Stimulated activated CD4-positive, alpha-beta T cell treated with anti-CD3 and anti-CD28 coated beads, Interleukin-4, amount 100 ng/mL, for 4 hours (primary cell): ENCODE results near the gene RRAS2.
"Not testable (repeated sequence)": the region's sequence is repeated elsewhere in the genome, so short reads cannot be mapped to it uniquely, and the experiment has no call there.

Source experiments
- DNase-seq, 2 experiments: peaks; one replicate each; pipeline ENCODE4 v3.0.0-alpha.2; 2020

Gene RRAS2

DNA sequence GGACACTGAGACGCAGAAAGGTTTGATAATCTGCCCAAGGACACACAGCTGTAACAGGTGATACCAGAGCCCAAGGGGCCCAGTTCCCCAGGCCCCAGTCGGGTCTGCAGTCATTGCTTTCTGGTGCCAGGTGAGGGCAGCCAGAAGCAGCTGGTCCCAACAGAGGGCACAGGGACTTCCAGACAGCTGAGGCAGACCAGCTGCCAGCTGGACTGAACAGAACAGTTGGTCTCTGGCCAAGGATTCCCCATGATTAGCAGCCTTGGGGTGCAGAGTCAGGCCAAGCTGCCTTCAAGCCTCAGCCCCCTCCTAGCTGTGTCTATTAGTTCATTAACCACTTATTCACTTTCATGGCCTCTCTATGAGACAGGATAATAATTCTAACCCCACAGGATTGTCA is 105.6 kb downstream of the RRAS2 start:
- no peak for DNase-seq

- not testable (repeated sequence) for DNase-seq
Observed at GRCh38 chr11:14252501-14252900, 106.5 kb downstream of the RRAS2 start.

- DNase-seq: no peak
Observed at GRCh38 chr11:14251754-14252153, 107.2 kb downstream of the RRAS2 start.

GRCh38 chr11:14249121-14249963 is 109.6 kb downstream of the RRAS2 start:
- DNase-seq: peak; percentile 47 to 63

GRCh38 chr11:14248580-14248981 is 110.4 kb downstream of the RRAS2 start:
- DNase-seq: no peak

DNA sequence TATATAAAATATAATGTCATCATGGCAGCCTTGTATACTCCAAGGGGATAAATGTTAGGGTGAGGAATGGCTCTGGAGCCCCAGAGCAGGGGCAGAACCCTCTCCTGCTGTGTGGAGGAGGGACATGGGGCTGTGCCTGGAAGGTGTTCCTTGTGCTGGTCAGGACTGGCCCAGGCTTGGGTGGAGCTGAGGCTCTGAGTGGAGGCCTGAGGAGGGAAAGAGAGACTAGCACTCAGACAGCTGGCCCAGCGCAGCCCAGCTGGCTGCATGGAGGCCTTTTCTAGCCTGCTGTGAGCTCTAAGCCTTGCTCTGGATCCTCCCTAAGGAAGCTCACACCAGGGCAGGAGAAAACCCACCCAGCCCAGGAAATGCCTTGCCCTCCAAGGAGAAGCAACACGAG is 113.5 kb downstream of the RRAS2 start:
- no peak for DNase-seq

- DNase-seq: no peak
Observed at GRCh38 chr11:14244926-14245325, 114.1 kb downstream of the RRAS2 start.

- DNase-seq: no peak
Observed at GRCh38 chr11:14242733-14243132, 116.2 kb downstream of the RRAS2 start.

- no peak for DNase-seq
Observed at GRCh38 chr11:14242187-14242586, 116.8 kb downstream of the RRAS2 start.

- no peak for DNase-seq
Observed at GRCh38 chr11:14240951-14241350, 118.0 kb downstream of the RRAS2 start.

- no peak for DNase-seq
Observed at GRCh38 chr11:14240221-14240620, 118.8 kb downstream of the RRAS2 start.

DNA sequence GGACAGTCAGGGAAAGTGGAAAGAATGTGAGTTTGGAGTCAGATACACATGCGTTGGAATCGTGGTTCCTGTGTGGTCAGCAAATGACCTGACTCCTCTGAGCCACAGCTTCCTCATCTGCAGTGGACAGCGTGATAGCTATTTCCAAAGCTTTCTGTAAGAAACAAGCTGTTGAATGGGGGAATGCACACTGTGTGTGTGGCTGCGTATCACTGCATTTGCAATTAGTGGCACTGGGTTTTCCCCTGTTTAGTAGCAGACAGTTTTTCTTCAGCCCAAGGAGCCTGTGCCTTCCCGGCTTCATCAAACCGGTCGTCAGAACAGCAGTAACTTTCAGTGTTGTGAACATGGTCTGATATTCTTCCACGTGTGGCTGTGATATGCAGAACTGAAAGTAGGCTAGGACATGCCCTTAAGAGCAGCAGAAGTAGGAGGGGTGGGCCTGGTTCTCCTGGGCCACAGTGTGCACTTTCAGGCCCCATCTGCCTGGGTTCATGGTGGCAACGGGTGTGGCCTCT is 121.5 kb downstream of the RRAS2 start:
- no peak for DNase-seq

DNA sequence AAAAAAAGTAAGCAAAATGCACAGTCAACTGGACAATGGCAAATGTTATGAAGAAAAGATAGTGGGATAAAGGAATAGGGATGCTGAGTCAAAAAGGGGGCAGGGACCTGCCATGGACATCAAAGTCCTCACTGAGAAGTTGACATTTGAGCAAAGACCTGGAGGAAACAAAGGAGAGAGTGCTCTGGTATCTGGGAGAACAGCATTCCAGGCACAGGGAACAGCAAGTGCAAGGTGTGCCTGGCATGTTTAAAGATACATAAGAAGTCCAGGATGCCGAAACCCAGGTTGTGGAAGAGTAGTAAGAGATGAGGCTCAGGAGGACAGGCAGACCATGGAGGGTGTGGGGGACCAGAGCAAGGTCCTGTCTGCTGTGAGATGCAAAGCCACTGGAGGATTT is 123.3 kb downstream of the RRAS2 start:
- no peak for DNase-seq

DNA sequence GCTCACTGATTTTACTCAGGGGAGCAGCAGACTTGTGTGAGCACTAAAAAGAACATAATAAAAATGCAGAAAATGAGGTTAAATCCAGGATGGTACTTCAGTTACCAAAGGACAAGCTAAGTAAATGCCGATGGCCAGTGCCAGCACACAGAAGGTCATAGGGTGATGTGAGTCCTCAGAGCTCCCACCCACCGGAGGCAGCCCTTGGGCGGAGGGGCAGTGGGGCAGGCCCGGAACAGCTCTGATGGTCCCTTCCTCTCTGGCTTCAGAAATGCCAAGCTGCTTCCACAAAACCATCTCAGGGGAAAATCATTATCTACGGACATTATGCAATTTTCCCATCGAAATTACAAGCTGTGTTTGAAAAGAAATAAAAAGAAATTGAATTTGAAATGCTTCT is 124.5 kb downstream of the RRAS2 start:
- DNase-seq: no peak

DNA sequence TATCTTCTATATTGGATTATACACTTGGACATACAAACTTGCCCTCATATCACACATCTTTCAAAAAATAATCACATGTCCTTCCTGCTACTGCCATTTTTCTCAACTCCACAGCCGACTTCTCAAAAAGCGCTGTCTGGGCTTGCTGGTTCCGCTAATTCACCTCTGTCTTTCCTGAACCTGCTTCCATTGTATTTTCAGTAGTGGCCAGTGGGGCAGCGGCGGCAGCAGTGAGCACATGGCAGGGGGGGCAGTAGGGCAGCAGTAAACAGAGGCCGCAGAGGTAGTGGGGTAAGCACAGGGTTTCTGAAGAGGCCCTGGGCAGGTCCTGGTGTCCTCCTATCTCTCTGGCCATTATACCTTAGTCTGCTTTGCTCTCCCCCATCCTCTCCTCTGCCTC is 126.3 kb downstream of the RRAS2 start:
- no peak for DNase-seq

DNA sequence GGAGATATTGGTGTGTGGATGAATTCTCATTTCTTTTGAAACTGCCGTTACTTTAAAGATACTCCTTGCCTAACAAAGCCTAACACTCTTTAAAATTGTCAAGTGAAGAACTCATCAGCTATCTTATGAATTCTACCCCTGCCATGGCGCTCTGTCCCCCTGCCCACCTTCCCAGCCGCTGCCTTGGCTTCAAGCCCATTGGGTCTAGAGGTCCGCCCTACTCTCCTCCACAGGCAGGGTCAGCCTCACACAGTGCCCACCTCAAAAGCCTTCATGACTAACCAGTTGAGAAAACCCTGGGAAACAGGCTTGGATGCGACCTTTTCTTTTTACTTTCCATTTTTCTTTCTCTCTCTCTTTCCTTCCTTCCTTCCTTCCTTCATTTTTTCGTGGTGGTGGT is 128.6 kb downstream of the RRAS2 start:
- DNase-seq: no peak

- DNase-seq: no peak
Observed at GRCh38 chr11:14229472-14229871, 129.5 kb downstream of the RRAS2 start.

- DNase-seq: no peak
Observed at GRCh38 chr11:14228356-14228755, 130.6 kb downstream of the RRAS2 start.
